BE2C (cell line): Measurements from ENCODE around the gene SIVA1.

Source experiments
- DNase-seq: peaks from one replicate; pipeline ENCODE4 v3.0.0-alpha.2; 2020
- H3K27me3 ChIP-seq: fragments of 250-450 bp; sonication (Bioruptor Pico); 2 replicates; pipeline ENCODE4 v1.5.1; 2020; ENCODE audit warnings: mild to moderate bottlenecking
- H3K36me3 ChIP-seq: fragments of 250-450 bp; sonication (Bioruptor Pico); 2 replicates; pipeline ENCODE4 v1.5.1; 2020; ENCODE audit warnings: mild to moderate bottlenecking
- H3K4me1 ChIP-seq: fragments of 250-450 bp; sonication (Bioruptor Pico); 2 replicates; pipeline ENCODE4 v1.5.1; 2020
- H3K4me3 ChIP-seq: 2 replicates; pipeline ENCODE4 v1.5.1; 2011; ENCODE audit warnings: low read depth, low read length
- H3K9me3 ChIP-seq: fragments of 250-450 bp; sonication (Bioruptor Pico); 2 replicates; pipeline ENCODE4 v1.5.1; 2020
- TF ChIP-seq, protein P1 (sequence below): IDR thresholded peaks from 2 replicates; pipeline ENCODE4 v1.5.1; 2012; ENCODE audit warnings: mild to moderate bottlenecking, low read depth, low read length

Gene SIVA1

DNA sequence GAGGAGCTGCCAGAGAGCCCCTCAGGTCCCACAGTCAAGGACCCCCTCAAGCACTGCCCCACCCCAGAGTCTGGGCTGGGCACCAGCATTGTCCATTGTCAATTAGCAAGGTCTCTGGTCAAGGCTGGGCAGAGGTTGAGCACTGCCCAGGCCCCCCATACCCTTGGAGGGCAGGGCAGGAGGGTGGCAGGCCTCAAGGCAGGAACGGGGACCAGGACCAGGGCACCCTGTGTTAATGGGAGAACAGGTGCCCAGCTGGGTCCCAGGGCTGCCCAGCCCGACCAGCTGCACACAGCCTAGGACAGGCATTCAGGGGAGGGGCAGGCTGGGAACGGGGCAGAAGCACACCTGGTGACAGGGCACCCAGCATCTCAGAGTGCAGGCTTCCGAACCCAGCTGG is 18.4 kb downstream of the SIVA1 start:
- Histone ChIP-seq H3K9me3 (no peaks in the 10 kb centered on the region), H3K4me3 (no peak overlapping the region), H3K27me3 (no peaks in the 10 kb centered on the region), H3K4me1 (peaks cover 12% of the 10 kb centered on the region), H3K36me3 (peaks cover 43% of the 10 kb centered on the region)
- TF ChIP-seq, protein P1, sequence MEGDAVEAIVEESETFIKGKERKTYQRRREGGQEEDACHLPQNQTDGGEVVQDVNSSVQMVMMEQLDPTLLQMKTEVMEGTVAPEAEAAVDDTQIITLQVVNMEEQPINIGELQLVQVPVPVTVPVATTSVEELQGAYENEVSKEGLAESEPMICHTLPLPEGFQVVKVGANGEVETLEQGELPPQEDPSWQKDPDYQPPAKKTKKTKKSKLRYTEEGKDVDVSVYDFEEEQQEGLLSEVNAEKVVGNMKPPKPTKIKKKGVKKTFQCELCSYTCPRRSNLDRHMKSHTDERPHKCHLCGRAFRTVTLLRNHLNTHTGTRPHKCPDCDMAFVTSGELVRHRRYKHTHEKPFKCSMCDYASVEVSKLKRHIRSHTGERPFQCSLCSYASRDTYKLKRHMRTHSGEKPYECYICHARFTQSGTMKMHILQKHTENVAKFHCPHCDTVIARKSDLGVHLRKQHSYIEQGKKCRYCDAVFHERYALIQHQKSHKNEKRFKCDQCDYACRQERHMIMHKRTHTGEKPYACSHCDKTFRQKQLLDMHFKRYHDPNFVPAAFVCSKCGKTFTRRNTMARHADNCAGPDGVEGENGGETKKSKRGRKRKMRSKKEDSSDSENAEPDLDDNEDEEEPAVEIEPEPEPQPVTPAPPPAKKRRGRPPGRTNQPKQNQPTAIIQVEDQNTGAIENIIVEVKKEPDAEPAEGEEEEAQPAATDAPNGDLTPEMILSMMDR = no peak
- no peak for DNase-seq

DNA sequence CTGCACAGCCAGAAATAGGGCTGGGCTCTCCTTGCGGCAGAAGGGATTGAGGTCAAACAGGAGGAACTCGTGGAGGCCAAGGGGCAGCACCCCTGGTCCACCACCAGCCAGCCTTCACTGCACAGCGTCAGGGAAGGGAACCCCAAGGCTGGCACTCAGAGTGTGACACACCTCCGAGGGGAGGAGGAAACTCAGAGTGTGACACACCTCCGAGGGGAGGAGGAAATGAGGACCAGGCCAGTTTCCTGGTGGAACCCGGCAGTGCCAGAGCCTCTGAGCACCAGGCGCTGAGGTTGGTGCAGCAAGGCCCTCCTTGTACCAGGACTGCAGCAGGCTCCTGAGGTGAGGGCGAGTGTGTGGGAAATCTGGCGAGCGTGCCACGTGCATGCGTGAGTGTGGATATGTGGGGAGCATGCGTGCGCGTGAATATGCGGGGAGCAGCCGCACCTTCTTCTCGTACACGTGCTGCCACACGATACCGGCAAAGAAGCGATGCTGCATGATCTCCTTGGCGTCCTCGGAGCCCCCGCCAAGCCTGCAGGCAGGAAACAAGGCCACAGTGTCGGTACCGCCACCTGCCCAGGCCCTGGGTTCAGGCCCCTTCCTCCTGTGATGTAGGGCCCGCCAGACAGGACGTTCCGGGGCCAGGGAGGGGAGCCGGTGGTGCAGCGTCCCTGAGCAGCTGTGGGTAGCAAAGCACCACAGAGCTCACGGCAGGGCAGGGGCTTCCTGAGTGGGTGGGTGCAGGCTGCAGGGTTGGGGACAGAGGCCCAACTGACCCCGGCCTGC is 19.2 kb downstream of the SIVA1 start:
- Histone ChIP-seq H3K9me3 (no peaks in the 10 kb centered on the region), H3K36me3 (peaks cover 44% of the 10 kb centered on the region), H3K4me1 (peaks cover 12% of the 10 kb centered on the region), H3K27me3 (no peaks in the 10 kb centered on the region), H3K4me3 (no peak overlapping the region)
- TF ChIP-seq, protein P1 = no peak
- DNase-seq = no peak

DNA sequence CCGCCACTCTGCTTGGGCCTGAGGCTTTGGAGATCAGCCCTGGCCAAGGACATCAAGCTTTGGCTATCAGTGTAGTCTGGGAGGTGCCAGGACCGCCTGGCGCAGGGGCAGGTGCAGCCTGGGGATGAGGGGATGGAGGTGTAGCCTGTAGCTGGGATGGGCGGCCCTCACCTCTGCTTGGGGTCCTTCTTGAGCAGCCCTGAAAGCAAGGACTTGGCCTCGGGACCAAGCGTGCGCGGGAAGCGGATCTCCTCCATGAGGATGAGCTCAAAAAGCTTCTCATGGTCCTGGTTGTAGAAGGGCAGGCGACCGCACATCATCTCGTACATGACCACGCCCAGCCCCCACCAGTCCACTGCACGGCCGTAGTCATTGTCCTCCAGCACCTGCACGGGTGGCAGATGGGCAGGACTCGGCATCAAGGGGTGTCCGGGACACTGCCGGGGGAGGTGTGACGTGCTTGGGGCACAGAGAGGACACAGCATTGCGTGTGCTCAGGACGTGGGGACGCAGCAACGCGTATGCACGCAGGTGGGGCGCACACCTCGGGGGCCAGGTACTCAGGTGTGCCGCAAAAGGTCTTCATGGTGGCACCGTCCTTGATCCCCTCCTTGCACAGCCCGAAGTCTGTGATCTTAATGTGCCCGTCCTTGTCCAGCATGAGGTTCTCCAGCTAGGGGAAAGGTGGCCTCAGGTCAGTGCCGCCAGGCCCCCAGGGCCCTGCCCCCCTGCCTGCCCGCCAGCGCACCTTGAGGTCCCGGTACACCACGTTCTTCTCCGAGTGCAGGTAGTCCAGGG is 20.0 kb downstream of the SIVA1 start:
- Histone ChIP-seq H3K4me1 (peaks cover 12% of the 10 kb centered on the region), H3K27me3 (no peaks in the 10 kb centered on the region), H3K4me3 (no peak overlapping the region), H3K36me3 (peaks cover 47% of the 10 kb centered on the region), H3K9me3 (no peaks in the 10 kb centered on the region)
- TF ChIP-seq, protein P1 = no peak
- no peak for DNase-seq

DNA sequence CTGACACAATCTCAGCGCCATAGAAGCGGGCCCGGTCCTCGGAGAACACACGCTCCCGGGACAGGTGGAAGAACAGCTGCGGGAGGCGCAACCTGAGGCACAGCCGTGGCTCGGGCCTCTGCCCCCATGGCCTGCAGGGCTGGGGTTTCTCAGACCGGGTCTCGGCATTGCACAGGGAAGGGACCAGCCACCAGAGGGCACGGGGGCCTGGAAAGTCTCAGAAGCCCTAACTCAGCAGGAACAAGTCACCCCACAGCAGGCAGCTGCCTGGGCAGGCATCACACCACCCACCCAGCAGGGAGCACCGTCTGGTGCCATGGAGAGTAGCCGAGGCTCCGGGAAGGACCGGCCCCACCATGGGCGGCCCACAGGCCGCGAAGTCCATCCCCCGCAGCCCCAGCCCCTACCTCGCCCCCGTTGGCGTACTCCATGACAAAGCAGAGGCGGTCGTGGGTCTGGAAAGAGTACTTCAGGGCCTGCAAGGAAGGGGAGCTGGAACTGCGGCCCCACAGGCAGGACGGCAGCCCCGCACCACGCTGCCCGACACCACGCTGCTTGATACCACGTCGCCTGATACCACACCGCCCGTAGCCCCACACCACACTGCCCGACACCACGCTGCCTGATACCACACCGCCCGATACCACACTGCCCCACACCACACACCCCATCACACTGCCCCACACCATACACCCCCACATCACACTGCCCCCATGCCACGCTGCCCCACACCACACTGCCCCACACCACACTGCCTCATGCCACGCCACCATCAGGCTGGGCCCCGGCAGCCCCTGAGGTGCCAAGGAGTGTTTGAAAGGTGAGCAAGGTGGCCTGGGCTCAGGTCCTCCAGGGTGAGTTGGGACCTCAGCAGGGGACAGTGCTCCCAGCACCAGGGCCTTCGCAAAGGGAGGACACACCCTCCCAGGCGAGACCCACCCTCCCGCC is 20.8 kb downstream of the SIVA1 start:
- Histone ChIP-seq H3K36me3 (peaks cover 47% of the 10 kb centered on the region), H3K4me3 (no peak overlapping the region), H3K9me3 (no peaks in the 10 kb centered on the region), H3K4me1 (peaks cover 11% of the 10 kb centered on the region), H3K27me3 (no peaks in the 10 kb centered on the region)
- TF ChIP-seq, protein P1 = peak; percentile 9; the same call in 1 of the 2 replicates
- no peak for DNase-seq

DNA sequence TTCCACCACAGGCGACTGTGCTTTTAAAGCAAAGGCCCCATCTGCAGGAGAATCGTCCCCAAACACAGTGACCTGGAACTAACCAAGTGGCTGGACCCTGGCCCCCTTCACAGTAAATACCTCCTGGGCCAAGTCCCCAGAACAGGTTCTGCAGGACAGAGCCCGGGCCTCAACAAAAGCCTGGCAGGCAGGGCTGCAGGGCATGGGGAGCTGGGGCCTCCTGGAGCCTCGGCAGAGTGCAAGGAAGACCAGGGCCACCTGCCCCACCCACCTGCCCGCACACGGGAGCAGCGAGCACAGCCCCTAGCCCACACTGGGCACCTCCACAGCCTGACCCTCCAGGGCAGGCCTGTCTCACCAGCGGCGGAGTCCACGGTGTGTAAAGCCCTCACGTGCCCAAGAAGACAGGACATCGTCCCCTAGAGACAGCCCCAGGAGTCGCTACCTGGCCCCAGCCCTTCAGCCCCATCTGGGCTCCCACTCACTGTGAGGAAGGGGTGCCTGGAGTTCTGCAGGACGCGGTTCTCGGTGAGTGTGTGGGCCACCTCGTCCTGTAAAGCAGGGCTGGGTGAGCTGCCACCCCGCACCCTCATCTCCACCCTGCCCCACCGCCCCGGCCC is 21.6 kb downstream of the SIVA1 start:
- Histone ChIP-seq H3K9me3 (no peaks in the 10 kb centered on the region), H3K36me3 (peaks cover 47% of the 10 kb centered on the region), H3K4me3 (no peak overlapping the region), H3K4me1 (peaks cover 4% of the 10 kb centered on the region), H3K27me3 (no peaks in the 10 kb centered on the region)
- no peak for DNase-seq
- TF ChIP-seq, protein P1 = no peak
